HG03045 (cell line): ENCODE results near the gene NEBL.

Source experiments
- ATAC-seq: cut with Tn5 transposase; IDR thresholded peaks from one replicate; pipeline ENCODE4 v1.9.1; 2021; ENCODE audit warnings: mild to moderate bottlenecking, moderate library complexity; ENCODE audit not compliant: unreplicated experiment

NEBL gene

DNA sequence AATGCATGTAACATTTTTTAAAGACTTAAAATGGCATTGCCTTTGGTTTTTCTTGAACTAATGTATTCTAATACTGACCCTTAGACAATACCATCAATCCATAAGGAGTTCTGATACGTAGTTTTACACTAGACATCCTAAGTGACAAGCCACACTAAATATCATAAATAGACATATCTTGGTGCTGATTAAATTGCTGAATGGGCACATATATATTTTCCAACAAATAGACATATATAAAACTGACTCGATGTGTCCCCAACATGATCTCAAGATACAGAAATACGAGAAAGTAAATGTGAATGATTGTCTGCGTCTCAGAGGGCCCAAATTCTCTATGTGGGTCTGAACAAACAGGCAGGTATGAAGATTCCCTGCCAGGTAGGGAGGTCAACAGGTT is 99.8 kb downstream of the NEBL start:
- no peak for ATAC-seq

DNA sequence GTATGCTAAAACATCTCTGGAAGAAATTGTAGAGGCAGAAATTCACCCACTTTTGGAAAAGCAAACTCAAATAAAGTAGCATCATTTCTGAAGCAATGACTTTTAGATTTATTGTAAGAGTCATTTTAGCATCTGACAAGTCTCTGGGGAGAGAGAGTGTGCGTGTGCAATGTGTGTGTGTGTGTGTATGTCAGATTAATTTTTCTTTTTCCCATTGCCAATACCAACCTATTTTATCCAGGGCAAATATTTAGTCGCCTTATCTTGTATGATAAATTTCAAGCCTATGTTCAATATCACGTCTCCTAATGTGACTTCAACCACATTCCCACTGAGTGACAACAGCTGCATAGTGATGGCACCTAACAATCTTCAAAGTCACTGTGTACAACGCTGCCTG is 101.7 kb downstream of the NEBL start:
- no peak for ATAC-seq

DNA sequence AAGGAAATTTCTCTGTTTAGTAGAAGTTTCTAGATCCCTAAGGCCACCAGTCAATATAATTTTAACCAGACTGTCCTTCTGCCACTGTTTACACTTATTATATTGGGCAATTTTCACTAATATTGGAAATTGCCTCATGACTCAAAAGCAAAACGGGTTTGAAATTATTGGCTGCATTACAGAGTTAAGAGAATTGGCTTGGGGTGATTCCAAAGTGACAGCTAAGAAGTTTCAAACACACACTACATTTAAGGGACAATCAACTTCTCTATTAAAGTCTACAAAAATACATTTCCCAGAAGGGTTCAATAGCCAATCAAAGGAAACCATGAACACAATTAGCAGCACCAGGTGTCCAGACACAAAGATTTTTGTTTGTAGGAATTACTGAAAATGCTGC is 111.9 kb downstream of the NEBL start:
- no peak for ATAC-seq

DNA sequence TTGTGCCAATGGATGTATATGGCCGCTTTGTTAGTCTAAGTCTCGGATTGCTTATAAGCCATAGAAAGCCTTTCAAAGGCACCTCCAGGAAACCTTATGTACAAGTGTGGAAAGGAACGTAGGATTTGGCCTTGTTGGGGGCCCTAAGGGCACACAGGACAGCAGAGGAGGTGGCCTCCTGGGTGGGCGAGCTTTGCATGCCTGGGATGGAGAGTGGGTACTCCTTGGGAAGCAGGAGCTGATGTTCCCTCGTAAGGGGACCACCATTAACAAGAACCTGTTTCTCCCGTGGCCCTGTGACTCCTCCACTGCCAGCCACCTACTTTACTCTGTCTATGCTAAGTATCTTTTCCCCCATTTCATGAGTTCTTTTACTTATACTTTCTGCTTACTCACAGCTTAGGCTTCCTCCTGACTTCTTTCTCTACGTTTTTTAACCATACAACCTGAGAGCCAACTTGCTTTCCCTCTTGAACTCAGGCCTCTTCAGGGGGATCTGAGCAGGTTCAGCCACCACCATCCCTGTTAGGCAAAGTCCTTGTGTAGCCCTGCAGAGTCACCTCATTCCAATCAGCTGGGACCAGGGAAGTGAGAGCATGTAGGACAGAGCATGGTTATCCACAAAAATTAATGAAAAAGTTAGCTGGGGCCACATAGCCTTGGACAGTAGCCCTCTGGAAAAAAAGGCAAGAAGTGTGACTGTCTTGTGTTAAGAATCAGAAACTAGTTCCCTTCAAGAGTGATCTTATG is 118.9 kb downstream of the NEBL start:
- no peak for ATAC-seq

DNA sequence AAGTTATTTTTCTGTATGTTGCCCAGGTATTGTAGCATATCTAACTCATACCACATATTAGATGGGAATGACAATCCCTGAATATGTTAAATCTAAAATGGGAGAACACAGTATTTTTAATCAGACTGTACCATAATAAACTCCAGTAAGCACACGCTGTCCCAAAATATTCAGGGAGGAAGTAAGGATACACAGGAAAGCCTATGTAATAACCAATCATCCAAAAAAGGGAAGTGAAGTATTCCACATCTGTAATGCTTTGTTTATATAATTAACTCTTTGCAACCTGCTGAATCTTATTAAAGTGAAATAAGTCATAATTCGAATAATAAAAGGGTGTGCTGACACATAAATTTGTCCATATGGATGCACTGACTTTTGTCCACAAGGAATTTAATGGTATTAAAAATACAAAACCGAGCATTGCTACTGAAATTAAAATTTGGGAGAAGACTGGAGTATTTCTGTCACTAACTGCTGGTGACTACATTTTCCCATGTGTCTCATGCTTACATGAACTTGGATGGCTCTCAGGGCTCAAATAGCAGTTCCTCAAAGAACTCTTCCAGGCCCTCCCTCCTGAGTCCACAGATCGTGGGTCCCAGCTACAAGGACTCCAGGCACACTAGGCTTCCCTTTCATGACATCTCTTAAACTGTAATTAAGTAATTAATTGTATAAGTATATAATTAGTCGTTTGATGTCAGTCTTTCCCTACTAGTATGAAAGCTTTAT is 120.6 kb downstream of the NEBL start:
- no peak for ATAC-seq

DNA sequence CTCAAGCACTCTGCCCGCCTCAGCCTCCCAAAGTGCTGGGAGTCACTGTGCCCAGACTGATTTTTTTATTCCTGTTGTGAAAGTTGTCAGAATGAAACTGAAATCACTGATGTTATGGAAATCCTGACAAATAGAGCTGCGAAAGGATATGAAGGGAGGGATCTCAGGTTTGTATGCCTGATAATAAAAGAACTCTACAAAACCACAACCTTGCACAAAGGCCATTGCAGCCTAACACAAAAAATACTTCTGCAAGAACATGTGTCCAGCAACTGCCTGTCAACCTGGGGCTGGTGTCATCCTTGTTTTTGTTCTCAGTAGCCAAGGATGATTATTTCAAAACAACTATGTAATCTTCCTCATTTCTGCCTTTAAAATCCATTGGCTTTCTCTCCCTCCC is 126.1 kb downstream of the NEBL start:
- no peak for ATAC-seq

DNA sequence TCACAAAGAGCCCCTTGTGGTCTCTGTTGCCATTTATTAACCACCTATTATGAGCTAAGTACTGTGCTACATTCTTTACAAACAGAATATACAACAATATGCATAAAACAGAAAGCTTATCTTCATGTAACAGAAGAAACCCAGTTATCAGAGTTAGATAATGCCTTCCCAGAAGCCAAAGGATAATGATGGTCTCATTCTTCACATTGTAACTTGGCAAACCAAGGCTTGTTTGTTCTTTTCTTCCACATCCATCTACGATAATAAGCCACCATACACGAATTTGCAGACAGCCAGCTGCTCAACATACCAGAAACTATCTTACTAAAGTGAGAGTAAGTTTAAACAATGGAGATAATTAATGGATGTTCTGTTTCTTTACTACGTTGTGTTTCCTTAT is 127.6 kb downstream of the NEBL start:
- no peak for ATAC-seq

DNA sequence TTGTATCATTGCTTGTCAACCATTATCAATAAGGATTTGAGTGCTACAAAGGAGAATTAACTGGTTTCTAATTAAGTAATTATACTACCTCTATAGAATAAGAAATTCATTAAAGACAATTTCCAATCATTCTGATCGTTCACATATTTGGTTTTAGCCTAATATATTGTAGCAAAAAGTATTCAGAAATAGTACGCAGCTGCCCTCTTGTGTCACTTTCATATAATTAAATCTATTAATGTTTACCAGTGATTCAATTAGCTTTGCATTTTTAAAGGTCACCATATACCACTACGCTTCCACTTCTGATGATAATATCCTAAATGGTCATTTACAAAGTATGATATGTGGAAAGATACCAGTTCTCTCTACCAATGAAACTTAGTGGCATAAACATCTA is 128.3 kb downstream of the NEBL start:
- ATAC-seq: no peak

DNA sequence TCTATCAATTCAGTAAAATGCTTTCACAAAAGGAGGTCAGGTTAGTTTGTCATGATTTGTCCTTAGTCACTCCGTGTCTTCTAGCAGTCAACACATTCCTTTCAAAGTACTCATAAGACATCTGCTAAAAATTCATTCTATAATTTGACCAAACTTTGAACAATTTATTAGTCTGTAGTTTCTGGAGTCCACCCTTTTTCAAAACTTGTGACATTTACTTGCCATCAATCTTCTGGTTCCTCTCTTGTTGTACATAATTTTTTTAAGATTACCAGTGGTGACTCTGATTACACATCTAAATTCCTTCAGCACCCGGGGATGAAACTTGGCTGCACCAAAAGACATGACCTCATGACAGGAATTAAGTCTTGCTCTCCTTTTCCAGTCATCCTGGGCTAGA is 130.1 kb downstream of the NEBL start:
- no peak for ATAC-seq

DNA sequence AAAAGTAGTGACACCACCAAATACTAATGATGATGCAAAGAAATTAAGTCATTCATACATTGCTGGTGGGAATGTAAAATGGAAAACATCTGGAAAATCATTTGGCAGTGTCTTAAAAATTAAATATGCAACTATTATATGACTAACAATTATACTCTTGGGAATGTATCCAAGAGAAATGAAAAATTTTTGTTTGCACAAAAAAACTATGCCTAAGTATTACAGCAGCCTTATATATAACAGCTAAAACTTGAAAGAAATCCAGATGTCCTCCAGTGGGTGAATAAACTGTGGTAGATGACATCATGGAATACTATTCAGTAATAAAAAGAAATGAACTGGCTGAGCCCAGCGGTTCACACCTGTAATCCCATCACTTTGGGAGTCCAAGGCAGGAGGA is 132.0 kb downstream of the NEBL start:
- no peak for ATAC-seq

DNA sequence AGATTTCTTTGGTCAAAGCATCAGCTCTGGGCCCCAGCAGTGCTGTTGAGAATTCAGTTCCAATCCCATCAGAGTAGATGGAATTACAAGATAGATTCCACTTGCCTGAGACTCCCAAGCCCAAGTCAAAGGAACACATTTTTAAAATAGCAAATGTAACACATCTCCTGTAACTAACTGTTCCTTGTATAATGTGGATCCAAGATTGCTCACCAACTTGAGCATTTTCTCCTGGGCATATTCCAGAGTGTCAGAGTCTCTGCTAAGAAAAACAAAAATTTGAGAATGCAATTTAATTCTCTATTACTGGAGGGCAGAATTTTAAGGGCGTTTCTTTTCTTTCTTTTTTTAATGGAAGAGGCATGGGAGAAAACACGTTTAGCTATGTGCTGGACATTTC is 136.7 kb downstream of the NEBL start:
- no peak for ATAC-seq

DNA sequence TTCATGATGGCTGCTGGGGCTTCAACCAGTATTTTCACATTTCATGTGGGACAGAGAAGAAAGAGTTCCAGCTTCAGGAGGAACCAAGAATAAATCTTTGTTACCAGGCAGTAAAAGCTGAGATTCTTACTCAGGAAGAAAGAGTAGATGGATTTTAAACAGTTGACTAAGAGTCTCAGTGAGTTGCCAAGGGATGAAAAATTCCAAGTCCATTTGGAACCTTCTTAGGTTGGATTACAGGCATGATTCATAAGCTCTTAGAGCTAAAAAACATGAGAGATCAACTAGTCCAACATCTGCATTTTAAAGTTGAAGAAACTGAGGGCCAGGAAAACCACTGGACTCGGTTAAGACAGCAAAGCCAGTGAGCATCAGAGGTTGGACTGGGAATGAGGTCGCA is 148.6 kb downstream of the NEBL start:
- no peak for ATAC-seq

DNA sequence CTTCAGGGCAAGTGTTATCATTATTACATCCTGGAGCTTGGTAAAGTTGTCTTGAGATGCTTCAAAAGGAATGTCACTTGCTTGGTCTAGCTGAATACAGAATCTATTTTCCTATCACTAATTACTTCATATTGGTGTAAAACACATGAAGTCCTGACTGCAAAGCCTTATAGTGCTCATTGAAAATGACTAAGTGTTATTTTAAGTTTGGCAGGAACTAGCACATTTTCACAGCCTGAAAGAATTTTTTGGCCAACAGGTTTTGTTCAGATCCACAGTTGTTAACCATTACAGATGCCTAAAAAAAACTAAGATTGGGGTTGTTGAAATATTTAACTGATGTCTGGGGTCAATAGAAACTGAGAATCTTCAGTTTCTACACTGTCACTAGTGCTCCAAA is 149.3 kb downstream of the NEBL start:
- no peak for ATAC-seq

DNA sequence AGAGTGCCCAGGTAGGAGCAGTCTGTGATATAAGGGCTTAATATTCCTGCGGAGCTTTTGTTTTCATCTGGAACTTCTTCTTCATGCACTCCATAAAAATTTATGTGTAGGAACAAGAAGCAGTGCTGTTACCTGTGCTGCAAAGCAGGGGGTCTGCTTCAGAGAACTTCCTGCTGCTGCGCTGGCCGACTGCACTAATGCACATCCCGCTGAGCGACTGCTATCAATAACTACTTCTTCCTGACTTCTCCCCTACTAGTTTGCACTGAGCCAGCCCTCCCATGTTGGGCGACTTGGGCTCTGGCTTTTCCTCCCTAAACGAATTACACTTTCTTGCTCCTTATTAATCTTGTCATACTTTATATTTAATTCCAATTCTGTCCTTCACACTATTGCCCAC is 150.3 kb downstream of the NEBL start:
- ATAC-seq: no peak

DNA sequence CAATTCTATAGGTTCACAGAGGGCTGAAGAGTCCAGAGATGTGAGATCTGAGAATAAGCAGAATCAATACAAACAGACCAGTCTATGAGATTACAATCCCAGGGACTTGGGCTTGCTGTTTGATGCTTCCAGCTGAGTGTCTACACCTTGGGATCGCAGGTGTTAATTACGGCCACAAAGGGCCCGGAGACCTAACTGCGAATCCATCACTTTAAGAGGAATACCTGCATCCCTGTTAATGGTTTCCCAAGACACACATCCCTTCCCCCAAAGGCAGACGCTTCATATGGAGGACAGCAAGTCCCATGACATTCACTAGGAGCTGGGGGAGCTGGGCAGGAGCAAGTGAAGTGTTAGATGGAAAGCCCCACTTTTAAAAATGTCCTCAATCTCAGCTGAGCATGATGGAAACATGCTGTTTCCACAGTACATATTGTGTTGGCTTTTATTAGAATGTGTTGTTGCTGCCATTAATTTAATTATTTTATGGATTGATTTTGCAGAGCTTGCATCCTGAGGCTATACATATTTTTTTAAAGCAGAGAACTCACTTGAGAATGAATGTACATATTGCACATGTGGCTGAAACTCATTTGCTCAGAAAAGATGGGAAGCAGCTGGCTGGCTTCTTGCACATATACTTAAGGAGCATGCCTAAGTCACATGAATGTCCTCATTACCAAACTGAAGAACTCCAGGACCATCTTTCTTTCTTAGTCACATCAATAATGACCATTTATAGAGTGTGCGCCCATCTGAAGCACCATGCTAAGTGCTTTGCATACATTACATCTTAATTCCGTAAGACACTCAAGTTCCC is 151.3 kb downstream of the NEBL start:
- no peak for ATAC-seq

DNA sequence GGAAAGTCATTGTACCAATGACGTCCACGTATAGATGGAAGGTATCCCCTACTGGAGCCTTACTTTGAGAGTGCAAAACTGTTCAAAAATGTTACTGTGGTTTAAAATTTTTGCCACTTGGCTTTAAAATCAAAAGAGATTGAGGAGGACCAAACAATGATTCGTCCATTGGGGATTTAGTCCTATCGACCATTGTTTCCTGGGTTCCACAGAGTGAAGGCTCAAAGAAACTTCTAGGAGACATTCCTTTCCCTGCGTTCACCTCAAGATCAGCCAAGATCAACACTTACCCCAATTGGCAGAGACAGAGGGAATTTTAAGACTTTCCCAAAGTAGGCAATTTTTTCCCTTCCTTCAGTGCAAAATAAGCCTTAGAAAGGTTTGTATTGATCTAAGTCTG is 152.3 kb downstream of the NEBL start:
- ATAC-seq: no peak

DNA sequence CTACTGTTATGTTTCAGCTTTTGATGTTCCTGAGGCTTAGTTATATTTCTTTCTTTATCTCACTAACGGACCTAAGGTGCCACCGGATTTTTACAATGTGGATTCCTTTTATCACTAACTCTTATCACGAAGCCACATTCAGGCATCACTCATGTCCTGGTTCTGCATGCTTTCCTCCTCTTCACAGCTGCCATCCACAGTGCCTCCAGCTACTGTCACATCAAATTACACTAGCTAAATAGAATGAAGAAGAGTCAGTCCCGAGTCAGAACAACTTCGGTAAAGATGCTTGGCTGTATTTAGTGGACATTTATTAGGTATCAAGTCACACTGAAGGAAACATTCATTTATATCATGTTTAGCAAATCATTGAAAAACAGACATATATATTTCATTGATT is 153.2 kb downstream of the NEBL start:
- no peak for ATAC-seq

DNA sequence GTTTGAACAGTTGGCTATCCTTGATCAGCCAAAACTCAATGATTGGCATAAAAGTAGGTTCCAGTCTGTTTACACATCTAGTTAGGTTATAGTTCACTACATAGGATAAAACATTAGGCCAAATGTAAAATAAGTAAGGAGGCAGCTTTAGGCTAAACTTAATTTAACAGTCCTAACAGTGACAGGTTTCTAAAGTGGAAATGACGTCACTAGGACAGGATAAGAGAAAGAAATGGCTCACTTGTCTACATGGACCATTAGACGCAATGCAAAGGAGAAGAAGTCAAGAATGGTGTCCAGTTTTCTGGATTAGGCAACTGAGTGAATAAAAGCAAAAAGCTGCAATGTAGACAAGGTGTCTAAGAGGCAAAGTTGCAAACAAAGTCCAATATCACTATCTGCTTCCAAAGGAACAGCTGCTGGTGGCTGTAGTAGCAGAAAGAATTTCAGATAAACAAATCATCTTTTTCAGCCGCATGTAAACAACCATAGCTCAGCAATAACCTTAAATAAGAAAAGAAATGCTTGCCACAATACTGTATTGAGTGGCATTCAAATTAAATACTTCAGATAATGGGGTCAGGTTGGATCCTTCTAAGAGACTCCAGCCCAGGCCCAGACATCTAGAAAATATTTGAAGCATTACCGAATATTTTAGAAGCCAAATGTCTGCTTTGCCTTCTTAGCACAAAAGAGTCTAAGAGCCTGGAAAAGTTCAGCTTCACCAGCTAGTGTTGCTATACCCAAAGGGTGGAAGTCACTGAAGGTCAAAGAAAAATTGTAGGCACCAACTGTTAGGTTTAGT is 154.2 kb downstream of the NEBL start:
- ATAC-seq: no peak

DNA sequence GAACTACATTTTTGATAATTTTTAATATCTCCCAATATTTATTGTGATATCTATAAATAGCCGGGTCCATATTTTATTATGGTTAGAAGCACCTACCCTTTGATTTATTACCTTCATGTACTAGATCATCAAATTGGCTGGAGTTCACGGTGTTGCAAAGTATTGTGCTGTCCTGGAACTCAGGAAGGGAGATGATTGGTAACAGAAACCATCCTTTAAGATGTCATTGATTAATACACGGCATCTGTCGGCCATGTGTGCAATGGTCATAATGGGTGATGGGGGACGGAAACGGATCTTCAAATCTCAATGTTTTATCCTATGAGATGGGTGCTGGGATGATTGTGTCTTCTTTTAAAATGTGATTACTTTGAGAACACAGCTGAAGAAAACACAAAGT is 157.0 kb downstream of the NEBL start:
- ATAC-seq: no peak

DNA sequence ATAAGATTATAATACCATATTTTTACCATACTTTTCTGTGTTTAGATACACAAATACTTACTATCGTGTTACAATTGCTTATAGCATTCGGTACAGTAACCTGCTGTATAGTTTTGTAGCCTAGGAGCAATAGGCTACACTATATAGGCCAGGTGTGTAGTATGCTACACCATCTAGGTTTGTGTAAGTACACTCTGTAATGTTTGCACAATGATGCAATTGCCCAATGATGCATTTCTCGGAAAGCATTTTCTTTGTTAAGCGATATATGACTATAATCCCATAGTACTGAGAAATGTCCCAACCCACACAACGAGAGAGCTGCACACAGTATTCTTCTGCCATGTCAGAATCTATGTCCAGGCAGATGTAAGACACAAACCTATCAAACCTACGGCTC is 160.0 kb downstream of the NEBL start:
- ATAC-seq: no peak
